ENCODE data around the gene GNRHR. TPM values are rescaled to one million over a fixed set of nuclear protein-coding genes. Genes with fewer than 3 reads are reported as not detected.

Gene GNRHR
- total and polyA plus RNA-seq, 2 experiments from 2014 or later: 0.10 TPM; not detected in 1

GRCh38 chr4:67696061-67696460, 58.1 kb downstream of the GNRHR start:
- Histone ChIP-seq H3K4me3 (no peak overlapping the region), H2AFZ (no peak overlapping the region), H3K4me1 (ENCODE audit: insufficient read depth) (no peaks in the 10 kb centered on the region; the same call in 1 of the 2 replicates), H3K9me2 (ENCODE audit: insufficient read depth) (no peaks in the 10 kb centered on the region), H3K27me3 (ENCODE audit: insufficient read depth) (no peaks in the 10 kb centered on the region), H3F3A (replicated peaks; ENCODE audit: low read depth) (no peaks in the 10 kb centered on the region), H4K20me1 (replicated peaks; ENCODE audit: insufficient read depth) (no peaks in the 10 kb centered on the region), H3K4me2 (no peak overlapping the region), H3K79me2 (replicated peaks; ENCODE audit: insufficient read depth) (peaks cover 84% of the 10 kb centered on the region), H3K27ac (ENCODE audit: low read depth) (no peak overlapping the region), H3K36me3 (ENCODE audit: insufficient read depth) (peaks cover 3% of the 10 kb centered on the region; the same call in 1 of the 2 replicates)
- TF ChIP-seq POLR2AphosphoS5 (IDR thresholded peaks at IDR 0.05; ENCODE audit: low read depth): no peak
- TF ChIP-seq CREB1 (CRISPR knock-in tag; IDR thresholded peaks at IDR 0.05; ENCODE audit: low read depth): no peak
- TF ChIP-seq JUNB (IDR thresholded peaks at IDR 0.05; ENCODE audit: unreplicated experiment): no peak
- TF ChIP-seq ZNF462 (CRISPR knock-in tag; IDR thresholded peaks at IDR 0.05): no peak
- no peak for TF ChIP-seq ZNF114 (CRISPR knock-in tag; IDR thresholded peaks at IDR 0.05)
- TF ChIP-seq, protein P1, sequence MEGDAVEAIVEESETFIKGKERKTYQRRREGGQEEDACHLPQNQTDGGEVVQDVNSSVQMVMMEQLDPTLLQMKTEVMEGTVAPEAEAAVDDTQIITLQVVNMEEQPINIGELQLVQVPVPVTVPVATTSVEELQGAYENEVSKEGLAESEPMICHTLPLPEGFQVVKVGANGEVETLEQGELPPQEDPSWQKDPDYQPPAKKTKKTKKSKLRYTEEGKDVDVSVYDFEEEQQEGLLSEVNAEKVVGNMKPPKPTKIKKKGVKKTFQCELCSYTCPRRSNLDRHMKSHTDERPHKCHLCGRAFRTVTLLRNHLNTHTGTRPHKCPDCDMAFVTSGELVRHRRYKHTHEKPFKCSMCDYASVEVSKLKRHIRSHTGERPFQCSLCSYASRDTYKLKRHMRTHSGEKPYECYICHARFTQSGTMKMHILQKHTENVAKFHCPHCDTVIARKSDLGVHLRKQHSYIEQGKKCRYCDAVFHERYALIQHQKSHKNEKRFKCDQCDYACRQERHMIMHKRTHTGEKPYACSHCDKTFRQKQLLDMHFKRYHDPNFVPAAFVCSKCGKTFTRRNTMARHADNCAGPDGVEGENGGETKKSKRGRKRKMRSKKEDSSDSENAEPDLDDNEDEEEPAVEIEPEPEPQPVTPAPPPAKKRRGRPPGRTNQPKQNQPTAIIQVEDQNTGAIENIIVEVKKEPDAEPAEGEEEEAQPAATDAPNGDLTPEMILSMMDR (conservative IDR thresholded peaks at IDR 0.05; ENCODE audit: low read depth in 2 of 2): no peak
- no peak for TF ChIP-seq ZNF331 (CRISPR knock-in tag; IDR thresholded peaks at IDR 0.05; ENCODE audit: low read depth)
- TF ChIP-seq EZH2 (IDR thresholded peaks at IDR 0.05; ENCODE audit: low read depth, unreplicated experiment): no peak
- no peak for TF ChIP-seq STAT1 (IDR thresholded peaks at IDR 0.05; ENCODE audit: unreplicated experiment)
- no peak for TF ChIP-seq ETS1 (IDR thresholded peaks at IDR 0.05)
- TF ChIP-seq, protein P2, sequence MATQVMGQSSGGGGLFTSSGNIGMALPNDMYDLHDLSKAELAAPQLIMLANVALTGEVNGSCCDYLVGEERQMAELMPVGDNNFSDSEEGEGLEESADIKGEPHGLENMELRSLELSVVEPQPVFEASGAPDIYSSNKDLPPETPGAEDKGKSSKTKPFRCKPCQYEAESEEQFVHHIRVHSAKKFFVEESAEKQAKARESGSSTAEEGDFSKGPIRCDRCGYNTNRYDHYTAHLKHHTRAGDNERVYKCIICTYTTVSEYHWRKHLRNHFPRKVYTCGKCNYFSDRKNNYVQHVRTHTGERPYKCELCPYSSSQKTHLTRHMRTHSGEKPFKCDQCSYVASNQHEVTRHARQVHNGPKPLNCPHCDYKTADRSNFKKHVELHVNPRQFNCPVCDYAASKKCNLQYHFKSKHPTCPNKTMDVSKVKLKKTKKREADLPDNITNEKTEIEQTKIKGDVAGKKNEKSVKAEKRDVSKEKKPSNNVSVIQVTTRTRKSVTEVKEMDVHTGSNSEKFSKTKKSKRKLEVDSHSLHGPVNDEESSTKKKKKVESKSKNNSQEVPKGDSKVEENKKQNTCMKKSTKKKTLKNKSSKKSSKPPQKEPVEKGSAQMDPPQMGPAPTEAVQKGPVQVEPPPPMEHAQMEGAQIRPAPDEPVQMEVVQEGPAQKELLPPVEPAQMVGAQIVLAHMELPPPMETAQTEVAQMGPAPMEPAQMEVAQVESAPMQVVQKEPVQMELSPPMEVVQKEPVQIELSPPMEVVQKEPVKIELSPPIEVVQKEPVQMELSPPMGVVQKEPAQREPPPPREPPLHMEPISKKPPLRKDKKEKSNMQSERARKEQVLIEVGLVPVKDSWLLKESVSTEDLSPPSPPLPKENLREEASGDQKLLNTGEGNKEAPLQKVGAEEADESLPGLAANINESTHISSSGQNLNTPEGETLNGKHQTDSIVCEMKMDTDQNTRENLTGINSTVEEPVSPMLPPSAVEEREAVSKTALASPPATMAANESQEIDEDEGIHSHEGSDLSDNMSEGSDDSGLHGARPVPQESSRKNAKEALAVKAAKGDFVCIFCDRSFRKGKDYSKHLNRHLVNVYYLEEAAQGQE (IDR thresholded peaks at IDR 0.05; ENCODE audit: unreplicated experiment): no peak
- DNase-seq (ENCODE audit: low spot score) (no peak), ATAC-seq (no peak)
- Mint-ChIP-seq H3K36me3 (ENCODE audit: low read depth) (peaks cover 14% of the 10 kb centered on the region), H3K27ac (no peak overlapping the region), H3K9me3 (no peaks in the 10 kb centered on the region), H3K4me1 (peaks cover 6% of the 10 kb centered on the region; the same call in 2 of the 3 replicates), H3K27me3 (ENCODE audit: insufficient read depth, low read depth, poor library complexity) (peaks cover 1% of the 10 kb centered on the region), H3K4me3 (no peak overlapping the region)

Data from GM23338 (cell line).